Sigmoid colon (tissue), 7 donors: ENCODE data around the gene DEGS2. TPM values are rescaled to one million over a fixed set of nuclear protein-coding genes. Genes with fewer than 3 reads are reported as not detected.

ENCODE experiments used
- DNase-seq: peaks from one replicate; pipeline ENCODE4 v3.0.0-alpha.2; 2019
- H3K27ac ChIP-seq, 4 donors: fragments of 200-600 bp; sonication (generic); one replicate each; pipeline ENCODE4 v1.5.1; 2016 to 2019; ENCODE audit warnings: mild to moderate bottlenecking in 1 of 4
- H3K27me3 ChIP-seq, 3 donors: fragments of 200-600 bp; sonication (generic); one replicate each; pipeline ENCODE4 v1.5.1; 2019; ENCODE audit warnings: mild to moderate bottlenecking in 1 of 3
- H3K36me3 ChIP-seq, 4 donors: fragments of 200-600 bp; sonication (generic); one replicate each; pipeline ENCODE4 v1.5.1; 2016 to 2019
- H3K4me1 ChIP-seq, 4 donors: fragments of 200-600 bp; sonication (generic); one replicate each; pipeline ENCODE4 v1.5.1; 2017 to 2019
- H3K4me3 ChIP-seq, 4 donors: fragments of 200-600 bp; sonication (generic); one replicate each; pipeline ENCODE4 v1.5.1; 2017 to 2019; ENCODE audit warnings: mild to moderate bottlenecking in 2 of 4, moderate library complexity in 1 of 4
- H3K9me3 ChIP-seq, 4 donors: fragments of 200-600 bp in 3 of 4; sonication (generic) in 3 of 4; one replicate each; pipeline versions ENCODE4 v1.5.1 to v1.6.1; 2013 to 2019
- EP300 ChIP-seq, 4 donors: sonication (generic); formaldehyde crosslinking; IDR thresholded peaks; one replicate each; pipeline ENCODE4 v1.6.1; 2017; ENCODE audit warnings: antibody characterized with exemption in 4 of 4
- POLR2A ChIP-seq, 2 donors: fragments of 450-650 bp; IDR thresholded peaks; one replicate each; pipeline ENCODE4 v1.6.1; 2016; ENCODE audit warnings: antibody characterized with exemption in 2 of 2, mild to moderate bottlenecking in 2 of 2, moderate library complexity in 2 of 2
- POLR2AphosphoS5 ChIP-seq, 4 donors: sonication (generic); formaldehyde crosslinking; IDR thresholded peaks; one replicate each; pipeline ENCODE4 v1.6.1; 2017; ENCODE audit warnings: antibody characterized with exemption in 4 of 4
- WGBS, 2 donors: extraction: QIAGEN DNeasy Blood & Tissue Kit; methylation state at CpG; one replicate each; pipeline ENCODE4 v1.1.7; 2013; 5-methylcytosine and 5-hydroxymethylcytosine counted together
- intact Hi-C: fragments of 100-400 bp; cut with DNase I; formaldehyde crosslinking; loops from one replicate; pipeline ENCODE4 v1.15.1; 2023
- polyA plus RNA-seq, 3 donors: library from polyadenylated mRNA; stranded (reverse); fragments of 200-250 nt; gene quantifications; one replicate each; pipeline ENCODE4 v1.2.3, GENCODE V29; 2013
- total RNA-seq, 4 donors: library from RNA; depleted of rRNA; stranded (reverse); fragments of >200 nt; gene quantifications; one replicate each; pipeline ENCODE4 v1.1.0, GENCODE V29; 2016
- TF ChIP-seq, protein P1 (sequence below), 4 experiments: fragments of 450-650 bp in 3 of 4; fragments of 200-600 bp in 1 of 4; IDR thresholded peaks; one replicate each; pipeline ENCODE4 v1.5.1; 2016 to 2019; ENCODE audit warnings: antibody characterized with exemption in 4 of 4, mild to moderate bottlenecking in 3 of 4, moderate library complexity in 2 of 4
- donor health status: healthy with polysubstance abuse.
- donor health status: Bipolar disorder and iron deficiency.
- donor health status: healthy.

DEGS2 gene
- total and polyA plus RNA-seq, 7 donors = under 0.01 to 11.9 (median 0.54) TPM

DNA sequence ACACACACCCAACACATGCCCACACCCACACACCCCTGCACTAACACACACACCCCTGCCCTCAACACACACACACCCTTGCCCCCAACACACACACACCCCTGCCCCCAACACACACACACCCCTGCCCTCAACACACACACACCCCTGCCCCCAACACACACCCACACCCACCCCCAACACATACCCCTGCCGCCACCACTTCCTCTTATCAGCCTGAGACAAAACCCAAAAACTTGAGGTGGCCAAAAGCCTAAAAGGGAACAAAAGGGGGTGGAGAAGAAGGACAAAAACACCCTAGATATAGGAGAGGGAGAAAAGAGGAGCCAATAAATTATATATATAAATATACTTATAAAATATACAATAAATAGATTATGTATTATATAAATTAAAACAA lies 9.1 kb upstream of the DEGS2 start:
- WGBS, 2 donors = 41 to 84% methylated on average over 1 of the region's 1 CpG
- H3K27ac ChIP-seq = no peak overlapping the region
- H3K36me3 ChIP-seq = no peaks in the 10 kb centered on the region
- no peaks in the 10 kb centered on the region for H3K9me3 ChIP-seq
- peaks cover 0 to 33% (median 6%) of the 10 kb centered on the region in 3 donors for H3K27me3 ChIP-seq
- TF ChIP-seq, protein P1, sequence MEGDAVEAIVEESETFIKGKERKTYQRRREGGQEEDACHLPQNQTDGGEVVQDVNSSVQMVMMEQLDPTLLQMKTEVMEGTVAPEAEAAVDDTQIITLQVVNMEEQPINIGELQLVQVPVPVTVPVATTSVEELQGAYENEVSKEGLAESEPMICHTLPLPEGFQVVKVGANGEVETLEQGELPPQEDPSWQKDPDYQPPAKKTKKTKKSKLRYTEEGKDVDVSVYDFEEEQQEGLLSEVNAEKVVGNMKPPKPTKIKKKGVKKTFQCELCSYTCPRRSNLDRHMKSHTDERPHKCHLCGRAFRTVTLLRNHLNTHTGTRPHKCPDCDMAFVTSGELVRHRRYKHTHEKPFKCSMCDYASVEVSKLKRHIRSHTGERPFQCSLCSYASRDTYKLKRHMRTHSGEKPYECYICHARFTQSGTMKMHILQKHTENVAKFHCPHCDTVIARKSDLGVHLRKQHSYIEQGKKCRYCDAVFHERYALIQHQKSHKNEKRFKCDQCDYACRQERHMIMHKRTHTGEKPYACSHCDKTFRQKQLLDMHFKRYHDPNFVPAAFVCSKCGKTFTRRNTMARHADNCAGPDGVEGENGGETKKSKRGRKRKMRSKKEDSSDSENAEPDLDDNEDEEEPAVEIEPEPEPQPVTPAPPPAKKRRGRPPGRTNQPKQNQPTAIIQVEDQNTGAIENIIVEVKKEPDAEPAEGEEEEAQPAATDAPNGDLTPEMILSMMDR (IDR thresholded peaks at IDR 0.05) = no peak
- TF ChIP-seq POLR2A (IDR thresholded peaks at IDR 0.05) (no peak), POLR2AphosphoS5 (IDR thresholded peaks at IDR 0.05) (no peak), EP300 (IDR thresholded peaks at IDR 0.05) (no peak)
- no peak overlapping the region for H3K4me3 ChIP-seq
- intact Hi-C loops = no loop called here
- H3K4me1 ChIP-seq = peaks cover 0 to 17% (median 12%) of the 10 kb centered on the region in 4 donors
- DNase-seq = no peak

DNA sequence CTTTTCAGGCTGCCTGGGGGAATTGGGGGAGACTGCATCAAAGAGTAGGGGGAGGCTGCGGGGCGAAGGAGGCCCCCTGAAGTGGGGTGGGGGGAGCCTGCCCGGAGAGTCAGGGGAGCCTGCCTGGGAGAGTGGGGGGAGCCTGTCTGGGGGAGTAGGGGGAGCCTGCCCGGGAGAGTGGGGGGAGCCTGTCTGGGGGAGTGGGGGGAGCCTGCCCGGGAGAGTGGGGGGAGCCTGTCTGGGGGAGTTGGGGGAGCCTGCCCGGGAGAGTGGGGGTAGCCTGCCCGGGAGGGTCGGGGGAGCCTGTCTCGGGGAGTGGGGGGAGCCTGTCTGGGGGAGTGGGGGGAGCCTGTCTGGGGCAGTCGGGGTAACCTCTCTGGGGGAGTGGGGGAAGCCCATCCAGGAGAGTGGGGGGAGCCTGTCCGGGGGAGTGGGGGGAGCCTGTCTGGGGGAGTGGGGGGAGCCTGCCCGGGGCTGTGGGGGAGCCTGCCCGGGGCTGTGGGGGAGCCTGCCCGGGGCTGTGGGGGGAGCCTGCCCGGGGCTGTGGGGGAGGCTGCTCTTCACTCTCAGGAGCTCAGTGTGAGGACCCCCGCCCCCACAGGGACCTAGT lies 6.5 kb upstream of the DEGS2 start:
- Histone ChIP-seq H3K36me3 (no peaks in the 10 kb centered on the region), H3K27ac (no peak overlapping the region), H3K4me3 (peak overlapping the region in 3 of 4 donors; percentile 6 to 35 (median 27)), H3K27me3 (peaks cover 0 to 39% (median 11%) of the 10 kb centered on the region in 3 donors), H3K4me1 (peaks cover 0 to 17% (median 12%) of the 10 kb centered on the region in 4 donors), H3K9me3 (no peaks in the 10 kb centered on the region)
- intact Hi-C loops = no loop called here
- TF ChIP-seq POLR2AphosphoS5 (IDR thresholded peaks at IDR 0.05) (no peak), POLR2A (IDR thresholded peaks at IDR 0.05) (no peak), EP300 (IDR thresholded peaks at IDR 0.05) (no peak)
- TF ChIP-seq, protein P1 (IDR thresholded peaks at IDR 0.05) = no peak
- WGBS, 2 donors = 11 to 26% methylated on average over 14 to 16 of the region's 16 CpGs
- DNase-seq = no peak

DNA sequence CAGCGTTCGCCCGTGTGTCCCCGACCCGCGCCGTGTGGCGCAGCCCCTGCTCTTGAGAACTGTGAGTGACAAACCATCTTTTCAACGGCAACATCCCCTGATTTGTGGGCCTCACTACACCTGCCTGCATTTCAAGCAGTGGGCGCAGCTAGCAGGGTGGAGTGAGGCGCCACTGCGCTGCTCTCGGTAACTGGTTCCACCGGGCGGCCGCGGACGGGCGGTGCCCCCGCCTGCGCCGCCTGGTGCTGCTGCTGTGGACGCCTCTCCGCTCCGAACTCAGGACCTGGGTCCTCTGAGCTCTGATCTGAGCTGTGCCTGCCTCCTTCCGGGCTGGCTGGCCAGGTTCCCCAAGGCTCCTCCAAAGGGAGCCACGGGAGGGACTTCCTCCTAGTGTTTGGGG lies 5.9 kb upstream of the DEGS2 start:
- 28 to 52% methylated on average over 27 of the region's 27 CpGs for WGBS, 2 donors
- intact Hi-C loops = no loop called here
- H3K27ac ChIP-seq = no peak overlapping the region

DNA sequence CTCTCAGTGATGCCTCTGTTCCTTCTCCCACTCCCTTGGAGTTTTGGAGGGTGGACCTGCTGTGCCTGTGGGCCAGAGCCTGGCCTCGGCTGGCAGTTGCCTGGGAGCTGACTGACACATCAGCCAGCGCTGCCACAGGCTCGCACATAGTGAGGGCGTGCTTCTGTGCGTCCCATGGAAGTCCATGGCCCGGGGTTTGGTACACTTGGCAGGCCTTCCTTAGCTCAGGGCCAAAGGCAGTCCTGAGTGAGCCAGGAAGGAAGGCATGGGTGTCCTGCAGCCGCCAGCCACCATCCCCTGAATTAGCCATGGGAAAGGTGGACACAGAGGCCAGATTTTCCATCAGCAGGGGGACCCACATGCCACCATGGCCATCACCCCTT lies 1.1 kb upstream of the DEGS2 start:
- Histone ChIP-seq H3K36me3 (no peaks in the 10 kb centered on the region), H3K27me3 (peaks cover 26 to 52% (median 41%) of the 10 kb centered on the region in 3 donors), H3K4me3 (no peak overlapping the region), H3K9me3 (no peaks in the 10 kb centered on the region), H3K4me1 (peaks cover 0 to 20% (median 17%) of the 10 kb centered on the region in 4 donors), H3K27ac (no peak overlapping the region)
- intact Hi-C loops = no loop called here
- TF ChIP-seq EP300 (IDR thresholded peaks at IDR 0.05) = no peak
- no peak for TF ChIP-seq POLR2A (IDR thresholded peaks at IDR 0.05)
- TF ChIP-seq, protein P1 (IDR thresholded peaks at IDR 0.05) = no peak
- no peak for TF ChIP-seq POLR2AphosphoS5 (IDR thresholded peaks at IDR 0.05)
- WGBS, 2 donors = 91 to 94% methylated on average over 7 of the region's 7 CpGs
- DNase-seq = no peak

More for the DNA sequence above, 5.9 kb upstream of the DEGS2 start:
- DNase-seq = no peak
- Histone ChIP-seq H3K9me3 (no peaks in the 10 kb centered on the region), H3K27me3 (peaks cover 5 to 44% (median 17%) of the 10 kb centered on the region in 3 donors), H3K4me3 (no peak overlapping the region), H3K4me1 (peaks cover 0 to 17% (median 12%) of the 10 kb centered on the region in 4 donors), H3K36me3 (no peaks in the 10 kb centered on the region)
- no peak for TF ChIP-seq EP300 (IDR thresholded peaks at IDR 0.05)
- TF ChIP-seq POLR2A (IDR thresholded peaks at IDR 0.05) = no peak
- TF ChIP-seq, protein P1 (IDR thresholded peaks at IDR 0.05) = no peak
- TF ChIP-seq POLR2AphosphoS5 (IDR thresholded peaks at IDR 0.05) = no peak
